H9 (cell line): ENCODE data around the gene SORCS2. TPM values are rescaled to one million over a fixed set of nuclear protein-coding genes. Genes with fewer than 3 reads are reported as not detected.

ENCODE experiments used
- DNase-seq: peaks from one replicate; pipeline ENCODE4 v3.0.0-alpha.2; 2017
- H2AFZ ChIP-seq: one replicate; pipeline ENCODE4 v1.6.1; 2013; ENCODE audit warnings: mild to moderate bottlenecking, low read length, control low read depth, moderate library complexity
- H2AK5ac ChIP-seq: 2 replicates; pipeline ENCODE4 v1.6.1; 2013; ENCODE audit warnings: low read length, control low read depth, mixed read lengths; ENCODE audit not compliant: insufficient read length
- H2BK120ac ChIP-seq: one replicate; pipeline ENCODE4 v1.6.1; 2013; ENCODE audit warnings: low read depth, mild to moderate bottlenecking, low read length, control low read depth, inconsistent platforms; ENCODE audit not compliant: poor library complexity, severe bottlenecking
- H2BK12ac ChIP-seq: 2 replicates; pipeline ENCODE4 v1.6.1; 2013; ENCODE audit warnings: low read length, control low read depth, mixed read lengths, low read depth; ENCODE audit not compliant: insufficient read length
- H2BK15ac ChIP-seq: 2 replicates; pipeline ENCODE4 v1.6.1; 2013; ENCODE audit warnings: low read depth, low read length, control low read depth
- H2BK20ac ChIP-seq: one replicate; pipeline ENCODE4 v1.6.1; 2013; ENCODE audit warnings: low read depth, mild to moderate bottlenecking, low read length, control low read depth, inconsistent platforms; ENCODE audit not compliant: poor library complexity, severe bottlenecking
- H2BK5ac ChIP-seq: 2 replicates; pipeline ENCODE4 v1.6.1; 2013; ENCODE audit warnings: low read length, control low read depth, mixed read lengths; ENCODE audit not compliant: insufficient read length
- H3K14ac ChIP-seq: 2 replicates; pipeline ENCODE4 v1.6.1; 2013; ENCODE audit warnings: low read length, control low read depth; ENCODE audit not compliant: insufficient read depth
- H3K18ac ChIP-seq: 2 replicates; pipeline ENCODE4 v1.6.1; 2013; ENCODE audit warnings: low read depth, mild to moderate bottlenecking, mixed read lengths, low read length, control low read depth; ENCODE audit not compliant: insufficient read length
- H3K23ac ChIP-seq: 2 replicates; pipeline ENCODE4 v1.6.1; 2013; ENCODE audit warnings: low read length, control low read depth, mixed read lengths, low read depth; ENCODE audit not compliant: insufficient read length
- H3K23me2 ChIP-seq: 2 replicates; pipeline ENCODE4 v1.6.1; 2013; ENCODE audit warnings: low read depth, mild to moderate bottlenecking, mixed read lengths, low read length, control low read depth; ENCODE audit not compliant: insufficient read length, poor library complexity, severe bottlenecking
- H3K27ac ChIP-seq: 2 replicates; pipeline ENCODE4 v1.5.1; 2013; ENCODE audit warnings: low read length, control low read depth, mixed read lengths, low read depth; ENCODE audit not compliant: insufficient read length
- H3K27me3 ChIP-seq: 2 replicates; pipeline ENCODE4 v1.6.1; 2013; ENCODE audit warnings: low read length, control low read depth, inconsistent platforms; ENCODE audit not compliant: insufficient read depth
- H3K4ac ChIP-seq: 2 replicates; pipeline ENCODE4 v1.6.1; 2013; ENCODE audit warnings: low read depth, mild to moderate bottlenecking, control low read depth, inconsistent platforms, low read length, moderate library complexity
- H3K4me1 ChIP-seq: 2 replicates; pipeline ENCODE4 v1.6.1; 2013; ENCODE audit warnings: low read length, control low read depth, inconsistent platforms; ENCODE audit not compliant: insufficient read depth
- H3K4me2 ChIP-seq: 2 replicates; pipeline ENCODE4 v1.6.1; 2013; ENCODE audit warnings: low read length, control low read depth, mixed read lengths; ENCODE audit not compliant: insufficient read length, insufficient read depth
- H3K56ac ChIP-seq: 2 replicates; pipeline ENCODE4 v1.6.1; 2013; ENCODE audit warnings: low read depth, mild to moderate bottlenecking, mixed read lengths, low read length, control low read depth; ENCODE audit not compliant: insufficient read length
- H3K79me1 ChIP-seq: 2 replicates; pipeline ENCODE4 v1.6.1; 2013; ENCODE audit warnings: low read depth, mild to moderate bottlenecking, moderate library complexity, low read length, control low read depth, inconsistent platforms; ENCODE audit not compliant: insufficient read depth, poor library complexity, severe bottlenecking
- H3K79me2 ChIP-seq: 2 replicates; pipeline ENCODE4 v1.6.1; 2013; ENCODE audit warnings: low read length, control low read depth, inconsistent platforms; ENCODE audit not compliant: insufficient read depth
- H3K9ac ChIP-seq: 2 replicates; pipeline ENCODE4 v1.6.1; 2013; ENCODE audit warnings: low read length, control low read depth, mixed read lengths; ENCODE audit not compliant: insufficient read length; ENCODE audit errors: extremely low read depth
- H3K9me3 ChIP-seq: one replicate; pipeline ENCODE4 v1.6.1; 2013; ENCODE audit warnings: low read depth, low read length, inconsistent platforms; ENCODE audit not compliant: control insufficient read depth
- H3T11ph ChIP-seq: one replicate; pipeline ENCODE4 v1.6.1; 2013; ENCODE audit warnings: mild to moderate bottlenecking, low read length, control low read depth, inconsistent platforms
- H4K20me1 ChIP-seq: one replicate; pipeline ENCODE4 v1.6.1; 2013; ENCODE audit not compliant: control insufficient read depth, insufficient read length, insufficient read depth
- H4K5ac ChIP-seq: 2 replicates; pipeline ENCODE4 v1.6.1; 2013; ENCODE audit warnings: low read depth, mild to moderate bottlenecking, mixed read lengths, low read length, control low read depth; ENCODE audit not compliant: insufficient read length
- H4K8ac ChIP-seq: replicated peaks from 2 replicates; pipeline ENCODE4 v1.6.1; 2013; ENCODE audit warnings: low read length, control low read depth, mixed read lengths, low read depth; ENCODE audit not compliant: insufficient read length
- H4K91ac ChIP-seq: 2 replicates; pipeline ENCODE4 v1.6.1; 2013; ENCODE audit warnings: low read depth, mild to moderate bottlenecking, moderate library complexity, mixed read lengths, low read length, control low read depth; ENCODE audit not compliant: insufficient read length
- H3K27ac Mint-ChIP-seq, 3 experiments: 2 replicates in 2 of 3; 3 replicates in 1 of 3; pipeline ENCODE4 v1.8.0; 2020 to 2021; ENCODE audit warnings: mixed read lengths in 3 of 3, mild to moderate bottlenecking in 1 of 3, moderate library complexity in 1 of 3
- H3K27me3 Mint-ChIP-seq: 2 replicates; pipeline ENCODE4 v1.8.0; 2021; ENCODE audit warnings: low read depth, mild to moderate bottlenecking, moderate library complexity, mixed read lengths
- H3K36me3 Mint-ChIP-seq, 3 experiments: 2 replicates in 2 of 3; 3 replicates in 1 of 3; pipeline ENCODE4 v1.8.0; 2020 to 2021; ENCODE audit warnings: low read depth in 3 of 3, mixed read lengths in 3 of 3; ENCODE audit not compliant: insufficient read depth in 1 of 3
- H3K4me1 Mint-ChIP-seq, 2 experiments: 2 replicates each; pipeline ENCODE4 v1.8.0; 2020; ENCODE audit warnings: mixed read lengths in 2 of 2
- H3K4me3 Mint-ChIP-seq, 2 experiments: 2 replicates in 1 of 2; 3 replicates in 1 of 2; pipeline ENCODE4 v1.8.0; 2020 to 2021; ENCODE audit warnings: mild to moderate bottlenecking in 2 of 2, mixed read lengths in 2 of 2, moderate library complexity in 1 of 2
- H3K9me3 Mint-ChIP-seq, 2 experiments: 2 replicates in 1 of 2; 3 replicates in 1 of 2; pipeline ENCODE4 v1.8.0; 2020; ENCODE audit warnings: mild to moderate bottlenecking in 2 of 2, mixed read lengths in 2 of 2, moderate library complexity in 1 of 2
- WGBS: extraction: QIAGEN DNeasy Blood & Tissue Kit; methylation state at CpG from one replicate; pipeline ENCODE4 v1.1.7; 2013; ENCODE audit warnings: missing lambda C conversion rate, low lambda C conversion rate, mixed read lengths; ENCODE audit not compliant: insufficient read length; ENCODE audit errors: extremely low coverage; 5-methylcytosine and 5-hydroxymethylcytosine counted together
- total RNA-seq: library from RNA; stranded (reverse); gene quantifications from 2 replicates; pipeline ENCODE4 v1.2.1, GENCODE V29; 2021
- TF ChIP-seq, protein P1 (sequence below): fragments of 200-600 bp; sonication (generic); conservative IDR thresholded peaks from 3 replicates; pipeline ENCODE4 v1.8.0; 2021; ENCODE audit warnings: antibody characterized with exemption, mild to moderate bottlenecking

The SORCS2 gene
- total RNA-seq, 1 experiment from 2014 or later: 0.57 TPM

DNA sequence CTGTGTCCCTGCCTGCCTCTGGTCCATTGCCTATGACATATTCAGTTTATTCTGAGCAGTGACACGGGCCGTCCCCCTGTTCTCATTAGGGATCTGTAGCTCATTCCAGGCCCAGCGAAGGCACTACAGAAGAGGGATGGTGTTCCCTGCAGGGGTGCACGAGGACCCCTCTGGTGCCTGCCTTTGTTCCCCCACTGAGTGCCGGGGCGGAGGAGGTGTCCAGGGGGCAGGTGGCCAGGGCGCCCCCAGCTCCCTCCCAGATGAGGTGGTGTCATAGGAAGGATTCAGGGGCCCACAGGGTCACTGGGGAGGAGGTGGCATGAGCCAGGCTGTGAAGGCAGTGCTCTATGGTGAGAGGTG is 61.0 kb downstream of the SORCS2 start:
- Histone ChIP-seq H3K56ac (no peak overlapping the region), H2BK5ac (no peak overlapping the region), H4K5ac (no peak overlapping the region), H4K8ac (no peak overlapping the region), H3K27ac (no peak overlapping the region), H3K4ac (no peak overlapping the region), H3K79me1 (no peaks in the 10 kb centered on the region), H3K9ac (no peak overlapping the region), H3K14ac (no peak overlapping the region; the same call in 1 of the 2 replicates), H3K4me1 (no peaks in the 10 kb centered on the region), H3K27me3 (no peaks in the 10 kb centered on the region), H4K91ac (no peak overlapping the region), H2AK5ac (no peak overlapping the region), H2BK15ac (no peak overlapping the region), H3K23me2 (peaks cover 2% of the 10 kb centered on the region), H2AFZ (no peak overlapping the region), H3T11ph (no peak overlapping the region), H4K20me1 (no peaks in the 10 kb centered on the region), H2BK20ac (no peak overlapping the region), H2BK12ac (no peak overlapping the region), H3K9me3 (no peaks in the 10 kb centered on the region), H2BK120ac (no peak overlapping the region), H3K79me2 (no peaks in the 10 kb centered on the region), H3K23ac (no peak overlapping the region), H3K4me2 (no peak overlapping the region), H3K18ac (no peak overlapping the region)
- H3K4me3 Mint-ChIP-seq: no peak overlapping the region
- peaks cover 0 to 14% of the 10 kb centered on the region in 2 experiments; a peak in 1 of 4 replicates for H3K4me1 Mint-ChIP-seq
- no peak overlapping the region for H3K27ac Mint-ChIP-seq
- DNase-seq: no peak
- H3K9me3 Mint-ChIP-seq: peaks cover 0 to 2% of the 10 kb centered on the region in 2 experiments; a peak in 2 of 5 replicates
- TF ChIP-seq, protein P1, sequence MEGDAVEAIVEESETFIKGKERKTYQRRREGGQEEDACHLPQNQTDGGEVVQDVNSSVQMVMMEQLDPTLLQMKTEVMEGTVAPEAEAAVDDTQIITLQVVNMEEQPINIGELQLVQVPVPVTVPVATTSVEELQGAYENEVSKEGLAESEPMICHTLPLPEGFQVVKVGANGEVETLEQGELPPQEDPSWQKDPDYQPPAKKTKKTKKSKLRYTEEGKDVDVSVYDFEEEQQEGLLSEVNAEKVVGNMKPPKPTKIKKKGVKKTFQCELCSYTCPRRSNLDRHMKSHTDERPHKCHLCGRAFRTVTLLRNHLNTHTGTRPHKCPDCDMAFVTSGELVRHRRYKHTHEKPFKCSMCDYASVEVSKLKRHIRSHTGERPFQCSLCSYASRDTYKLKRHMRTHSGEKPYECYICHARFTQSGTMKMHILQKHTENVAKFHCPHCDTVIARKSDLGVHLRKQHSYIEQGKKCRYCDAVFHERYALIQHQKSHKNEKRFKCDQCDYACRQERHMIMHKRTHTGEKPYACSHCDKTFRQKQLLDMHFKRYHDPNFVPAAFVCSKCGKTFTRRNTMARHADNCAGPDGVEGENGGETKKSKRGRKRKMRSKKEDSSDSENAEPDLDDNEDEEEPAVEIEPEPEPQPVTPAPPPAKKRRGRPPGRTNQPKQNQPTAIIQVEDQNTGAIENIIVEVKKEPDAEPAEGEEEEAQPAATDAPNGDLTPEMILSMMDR: no peak
- WGBS: no CpG with 5 or more reads among the region's 7 CpGs
- H3K27me3 Mint-ChIP-seq: no peaks in the 10 kb centered on the region; the same call in none of the 2 replicates
- peaks cover 0 to 6% (median 2%) of the 10 kb centered on the region in 3 experiments; a peak in 3 of 7 replicates for H3K36me3 Mint-ChIP-seq
